ENCODE data around the gene RPL10. TPM values are rescaled to one million over a fixed set of nuclear protein-coding genes. Genes with fewer than 3 reads are reported as not detected.

The RPL10 gene
- 1,085 and 1,649 TPM in 2 replicates for total RNA-seq

GRCh38 chrX:154397888-154398667 is at the start of gene RPL10:
Gene RPL10 (plus strand): TSS chrX:154398377. CDS start chrX:154398520, 143 bp downstream.

GRCh38 chrX:154374313-154375155 is 23.6 kb upstream of the RPL10 start, which contains the start of gene FLNA:
Gene FLNA (minus strand): TSS chrX:154374634. CDS start chrX:154371245, 3,389 bp downstream.

GRCh38 chrX:154378799-154379568 is 19.2 kb upstream of the RPL10 start, which contains the start of gene EMD:
Gene EMD (plus strand): TSS chrX:154379295. CDS start chrX:154379485, 190 bp downstream.

GRCh38 chrX:154409222-154409871 is 11.2 kb downstream of the RPL10 start, which contains the start of gene DNASE1L1:
Gene DNASE1L1 (minus strand): TSS chrX:154409254. CDS start chrX:154405568, 3,686 bp downstream.

GRCh38 chrX:154428176-154429171 is 30.3 kb downstream of the RPL10 start, which contains the start of gene ATP6AP1:
Gene ATP6AP1 (plus strand): TSS chrX:154428677. CDS start chrX:154428693, 16 bp downstream.

GRCh38 chrX:154436983-154437752 is 39.0 kb downstream of the RPL10 start, which contains the start of gene GDI1:
Gene GDI1 (plus strand): TSS chrX:154437154. CDS start chrX:154437255, 101 bp downstream.

GRCh38 chrX:154443992-154444754 is 46.0 kb downstream of the RPL10 start, which contains the start of gene FAM50A:
Gene FAM50A (plus strand): TSS chrX:154444141. CDS start chrX:154444236, 95 bp downstream.

Small RNA genes within 50 kb of the gene (small RNA-seq; reads per million reads assigned to genes)
- 0.16 reads per million for gene MIR6858
- not detected for gene SNORA70

Other genes starting within 250 kb of the RPL10 start
- not detected in 2 replicates for gene OPN1MW, start 215.8 kb upstream of the RPL10 start, total RNA-seq
- gene OPN1MW2, start 178.6 kb upstream of the RPL10 start, total RNA-seq = not detected in 2 replicates
- gene OPN1MW3, start 140.8 kb upstream of the RPL10 start, total RNA-seq = not detected in 2 replicates
- not detected in 2 replicates for gene TEX28, start 103.3 kb upstream of the RPL10 start, total RNA-seq
- gene TKTL1, start 102.6 kb upstream of the RPL10 start, total RNA-seq = not detected in 2 replicates
- 1,220 and 1,461 TPM in 2 replicates for gene FLNA, start 23.7 kb upstream of the RPL10 start, total RNA-seq
- gene EMD, start 19.1 kb upstream of the RPL10 start, total RNA-seq = 32.7 and 38.5 TPM in 2 replicates
- gene DNASE1L1, start 10.9 kb downstream of the RPL10 start, total RNA-seq = 18.0 and 28.2 TPM in 2 replicates
- gene TAFAZZIN, start 13.2 kb downstream of the RPL10 start, total RNA-seq = 18.4 and 20.9 TPM in 2 replicates
- gene ATP6AP1, start 30.3 kb downstream of the RPL10 start, total RNA-seq = 35.6 and 39.3 TPM in 2 replicates
- gene GDI1, start 38.8 kb downstream of the RPL10 start, total RNA-seq = 63.2 and 69.0 TPM in 2 replicates
- 34.9 and 35.2 TPM in 2 replicates for gene FAM50A, start 45.8 kb downstream of the RPL10 start, total RNA-seq
- gene PLXNA3, start 59.9 kb downstream of the RPL10 start, total RNA-seq = 13.2 and 16.2 TPM in 2 replicates
- 9.0 and 9.2 TPM in 2 replicates for gene LAGE3, start 80.9 kb downstream of the RPL10 start, total RNA-seq
- 37.5 and 37.7 TPM in 2 replicates for gene UBL4A, start 88.2 kb downstream of the RPL10 start, total RNA-seq
- gene SLC10A3, start 92.3 kb downstream of the RPL10 start, total RNA-seq = 28.0 and 28.7 TPM in 2 replicates
- 23.3 and 25.0 TPM in 2 replicates for gene FAM3A, start 117.9 kb downstream of the RPL10 start, total RNA-seq
- 145 and 151 TPM in 2 replicates for gene G6PD, start 148.5 kb downstream of the RPL10 start, total RNA-seq
- 17.2 and 19.8 TPM in 2 replicates for gene IKBKG, start 149.2 kb downstream of the RPL10 start, total RNA-seq
- not detected in 2 replicates for gene CTAG1A, start 186.8 kb downstream of the RPL10 start, total RNA-seq
- gene CTAG1B, start 220.9 kb downstream of the RPL10 start, total RNA-seq = not detected in 2 replicates

Data from subcutaneous preadipocyte (primary cell).